ENCODE data around the gene UGT1A9.

UGT1A9 gene

GRCh38 chr2:233663911-233664310, 7.8 kb upstream of the UGT1A9 start:
- H3K4me3 ChIP-seq (ENCODE audit: control insufficient read depth, low read depth, low read length), result no peak overlapping the region
- no peak for DNase-seq (ENCODE audit: low read depth)
- TF ChIP-seq CTCF (conservative IDR thresholded peaks at IDR 0.05; ENCODE audit: control insufficient read depth, insufficient read depth, low read depth, low read length), result no peak

- no peak for DNase-seq (ENCODE audit: low read depth)
- no peak for TF ChIP-seq CTCF (conservative IDR thresholded peaks at IDR 0.05; ENCODE audit: control insufficient read depth, insufficient read depth, low read depth, low read length)
- no peak overlapping the region for H3K4me3 ChIP-seq (ENCODE audit: control insufficient read depth, low read depth, low read length)
Observed at GRCh38 chr2:233668605-233669260, 3.0 kb upstream of the UGT1A9 start.

- no peak for TF ChIP-seq CTCF (conservative IDR thresholded peaks at IDR 0.05; ENCODE audit: control insufficient read depth, insufficient read depth, low read depth, low read length)
- no peak overlapping the region for H3K4me3 ChIP-seq (ENCODE audit: control insufficient read depth, low read depth, low read length)
- DNase-seq (ENCODE audit: low read depth), result no peak
Observed at GRCh38 chr2:233672886-233673285, 1.2 kb downstream of the UGT1A9 start.

GRCh38 chr2:233673896-233674295, 2.2 kb downstream of the UGT1A9 start:
- H3K4me3 ChIP-seq (ENCODE audit: control insufficient read depth, low read depth, low read length), result no peak overlapping the region
- DNase-seq (ENCODE audit: low read depth), result no peak
- no peak for TF ChIP-seq CTCF (conservative IDR thresholded peaks at IDR 0.05; ENCODE audit: control insufficient read depth, insufficient read depth, low read depth, low read length)

- no peak overlapping the region for H3K4me3 ChIP-seq (ENCODE audit: control insufficient read depth, low read depth, low read length)
- no peak for DNase-seq (ENCODE audit: low read depth)
- no peak for TF ChIP-seq CTCF (conservative IDR thresholded peaks at IDR 0.05; ENCODE audit: control insufficient read depth, insufficient read depth, low read depth, low read length)
Observed at GRCh38 chr2:233674314-233674713, 2.6 kb downstream of the UGT1A9 start.

- no peak overlapping the region for H3K4me3 ChIP-seq (ENCODE audit: control insufficient read depth, low read depth, low read length)
- no peak for DNase-seq (ENCODE audit: low read depth)
- TF ChIP-seq CTCF (conservative IDR thresholded peaks at IDR 0.05; ENCODE audit: control insufficient read depth, insufficient read depth, low read depth, low read length), result no peak
Observed at GRCh38 chr2:233674995-233675394, 3.3 kb downstream of the UGT1A9 start.

GRCh38 chr2:233676046-233676445, 4.3 kb downstream of the UGT1A9 start:
- H3K4me3 ChIP-seq (ENCODE audit: control insufficient read depth, low read depth, low read length), result no peak overlapping the region
- DNase-seq (ENCODE audit: low read depth), result peak; percentile 5
- TF ChIP-seq CTCF (conservative IDR thresholded peaks at IDR 0.05; ENCODE audit: control insufficient read depth, insufficient read depth, low read depth, low read length), result no peak
